GM23248 (cell line): ENCODE measurements around the gene CNTN4. TPM values are rescaled to one million over a fixed set of nuclear protein-coding genes. Genes with fewer than 3 reads are reported as not detected.

ENCODE experiments used
- DNase-seq: peaks from one replicate; pipeline ENCODE4 v3.0.0-alpha.2; 2015
- H2AFZ ChIP-seq: fragments of 200-600 bp; sonication (generic); 2 replicates; pipeline ENCODE4 v1.6.1; 2016; ENCODE audit warnings: antibody characterized with exemption
- H3F3A ChIP-seq: fragments of 200-600 bp; sonication (generic); 2 replicates; pipeline ENCODE4 v1.6.1; 2016; ENCODE audit warnings: mild to moderate bottlenecking, antibody characterized with exemption, mixed run types; ENCODE audit not compliant: insufficient read depth
- H3K27ac ChIP-seq: fragments of 200-600 bp; sonication (generic); 2 replicates; pipeline ENCODE4 v1.5.1; 2016; ENCODE audit warnings: mild to moderate bottlenecking
- H3K27me3 ChIP-seq: fragments of 200-600 bp; sonication (generic); replicated peaks from 2 replicates; pipeline ENCODE4 v1.6.1; 2016; ENCODE audit warnings: mild to moderate bottlenecking; ENCODE audit not compliant: insufficient read depth
- H3K36me3 ChIP-seq: fragments of 200-600 bp; sonication (generic); 2 replicates; pipeline ENCODE4 v1.6.1; 2016; ENCODE audit warnings: low read depth, mild to moderate bottlenecking
- H3K4me1 ChIP-seq: fragments of 200-600 bp; sonication (generic); 2 replicates; pipeline ENCODE4 v1.6.1; 2016; ENCODE audit warnings: mild to moderate bottlenecking; ENCODE audit not compliant: insufficient read depth
- H3K4me2 ChIP-seq: fragments of 200-600 bp; sonication (generic); one replicate; pipeline ENCODE4 v1.6.1; 2016; ENCODE audit warnings: mild to moderate bottlenecking; ENCODE audit not compliant: unreplicated experiment
- H3K4me3 ChIP-seq: fragments of 200-600 bp; sonication (generic); 2 replicates; pipeline ENCODE4 v1.5.1; 2016; ENCODE audit warnings: mild to moderate bottlenecking
- H3K79me2 ChIP-seq: fragments of 200-600 bp; sonication (generic); 2 replicates; pipeline ENCODE4 v1.6.1; 2016; ENCODE audit warnings: mild to moderate bottlenecking; ENCODE audit not compliant: insufficient read depth
- H3K9ac ChIP-seq: fragments of 200-600 bp; sonication (generic); 2 replicates; pipeline ENCODE4 v1.6.1; 2016; ENCODE audit warnings: mild to moderate bottlenecking
- H3K9me2 ChIP-seq: fragments of 200-600 bp; sonication (generic); 2 replicates; pipeline ENCODE4 v1.6.1; 2016; ENCODE audit warnings: mixed run types, mild to moderate bottlenecking, moderate library complexity; ENCODE audit not compliant: insufficient read depth
- H3K9me3 ChIP-seq: fragments of 200-600 bp; sonication (generic); one replicate; pipeline ENCODE4 v1.6.1; 2017; ENCODE audit warnings: low read depth
- H4K20me1 ChIP-seq: fragments of 200-600 bp; sonication (generic); 2 replicates; pipeline ENCODE4 v1.6.0; 2016; ENCODE audit not compliant: insufficient read depth
- EZH2 ChIP-seq: fragments of 200-600 bp; sonication (generic); IDR thresholded peaks from 2 replicates; pipeline ENCODE4 v1.6.1; 2018; ENCODE audit warnings: antibody characterized with exemption, mild to moderate bottlenecking; ENCODE audit not compliant: insufficient read depth, poor library complexity, severe bottlenecking
- EZH2phosphoT487 ChIP-seq: fragments of 200-600 bp; sonication (generic); IDR thresholded peaks from 2 replicates; pipeline ENCODE4 v1.6.1; 2018; ENCODE audit warnings: antibody characterized with exemption, moderate library complexity, mild to moderate bottlenecking, low read depth; ENCODE audit not compliant: insufficient read depth
- WGBS, 2 experiments: methylation state at CpG; one replicate each; pipeline ENCODE4 v1.1.6; 2015 to 2017; ENCODE audit warnings: low lambda C conversion rate in 2 of 2, low coverage in 1 of 2; ENCODE audit errors: missing lambda C conversion rate in 2 of 2; 5-methylcytosine and 5-hydroxymethylcytosine counted together
- in situ Hi-C: fragments of 300-500 bp; cut with MboI; formaldehyde crosslinking; loops from 2 replicates; pipeline ENCODE4 v1.15.0; 2020
- polyA plus RNA-seq: library from polyadenylated mRNA; unstranded; fragments of >200 nt; fragmentation: Nextera tagmentation; extraction: Ambion mirVana; gene quantifications from 2 replicates; pipeline ENCODE4 v1.2.1, GENCODE V29; 2016
- total RNA-seq: library from RNA; depleted of rRNA; stranded (reverse); fragments of >200 nt; shearing (Covaris generic); gene quantifications from 2 replicates; pipeline ENCODE4 v1.2.3, GENCODE V29; 2014

The CNTN4 gene
- total and polyA plus RNA-seq, 2 experiments from 2014 or later = not detected

GRCh38 chr3:2218816-2219215 lies 120.2 kb downstream of the CNTN4 start:
- no peaks in the 10 kb centered on the region for H3K9me2 ChIP-seq
- H3K36me3 ChIP-seq = no peaks in the 10 kb centered on the region
- H3K9ac ChIP-seq = no peak overlapping the region
- no peaks in the 10 kb centered on the region for H3K79me2 ChIP-seq
- no peaks in the 10 kb centered on the region for H4K20me1 ChIP-seq
- in situ Hi-C loops = no loop called here
- no peak overlapping the region for H3K27ac ChIP-seq
- TF ChIP-seq EZH2phosphoT487 = no peak
- no peak for TF ChIP-seq EZH2
- no peaks in the 10 kb centered on the region for H3F3A ChIP-seq
- H3K4me1 ChIP-seq = no peaks in the 10 kb centered on the region
- WGBS, 2 experiments = 4 to 12% methylated on average over 2 of the region's 2 CpGs
- no peak overlapping the region for H3K4me2 ChIP-seq
- DNase-seq = no peak
- H3K9me3 ChIP-seq = no peaks in the 10 kb centered on the region
- no peak overlapping the region for H3K4me3 ChIP-seq
- H2AFZ ChIP-seq = no peak overlapping the region
- H3K27me3 ChIP-seq = no peaks in the 10 kb centered on the region

GRCh38 chr3:2236203-2236602 lies 137.5 kb downstream of the CNTN4 start:
- Histone ChIP-seq H3K4me2 (no peak overlapping the region), H4K20me1 (no peaks in the 10 kb centered on the region), H3K79me2 (no peaks in the 10 kb centered on the region), H3K9me3 (no peaks in the 10 kb centered on the region), H3K27me3 (no peaks in the 10 kb centered on the region), H3K9me2 (no peaks in the 10 kb centered on the region), H3F3A (no peaks in the 10 kb centered on the region), H3K4me3 (no peak overlapping the region), H3K9ac (no peak overlapping the region), H3K36me3 (no peaks in the 10 kb centered on the region), H3K4me1 (no peaks in the 10 kb centered on the region), H3K27ac (no peak overlapping the region), H2AFZ (no peak overlapping the region)
- in situ Hi-C loops = no loop called here
- 18 to 24% methylated on average over 4 of the region's 4 CpGs for WGBS, 2 experiments
- TF ChIP-seq EZH2 (no peak), EZH2phosphoT487 (no peak)
- DNase-seq = no peak

GRCh38 chr3:2244137-2244536 lies 145.5 kb downstream of the CNTN4 start:
- Histone ChIP-seq H3K4me3 (no peak overlapping the region), H2AFZ (no peak overlapping the region), H3K4me1 (no peaks in the 10 kb centered on the region), H3K27ac (no peak overlapping the region), H3K9me2 (no peaks in the 10 kb centered on the region), H3K27me3 (no peaks in the 10 kb centered on the region), H3K79me2 (no peaks in the 10 kb centered on the region), H3K4me2 (no peak overlapping the region), H3K9ac (no peak overlapping the region), H3K9me3 (no peaks in the 10 kb centered on the region), H3F3A (no peaks in the 10 kb centered on the region), H3K36me3 (no peaks in the 10 kb centered on the region), H4K20me1 (no peaks in the 10 kb centered on the region)
- TF ChIP-seq EZH2phosphoT487 (no peak), EZH2 (no peak)
- no peak for DNase-seq
- in situ Hi-C loops = no loop called here

- no peaks in the 10 kb centered on the region for H4K20me1 ChIP-seq
- no peak overlapping the region for H3K4me3 ChIP-seq
These were observed 148.4 kb downstream of the CNTN4 start for GRCh38 chr3:2246873-2247648.

More at GRCh38 chr3:2246873-2247648, 148.4 kb downstream of the CNTN4 start:
- Histone ChIP-seq H3K36me3 (no peaks in the 10 kb centered on the region), H3K9ac (no peak overlapping the region), H3F3A (no peaks in the 10 kb centered on the region), H3K79me2 (no peaks in the 10 kb centered on the region), H3K9me3 (no peaks in the 10 kb centered on the region), H2AFZ (no peak overlapping the region), H3K27ac (no peak overlapping the region), H3K4me2 (no peak overlapping the region), H3K9me2 (no peaks in the 10 kb centered on the region), H3K27me3 (no peaks in the 10 kb centered on the region), H3K4me1 (no peaks in the 10 kb centered on the region)
- TF ChIP-seq EZH2phosphoT487 (no peak), EZH2 (no peak)
- WGBS, 2 experiments = 14 to 21% methylated on average over 6 of the region's 6 CpGs
- no peak for DNase-seq
- in situ Hi-C loops = no loop called here
